Thoracic aorta (tissue), 2 donors: ENCODE data around the gene HMGCR. TPM values are rescaled to one million over a fixed set of nuclear protein-coding genes. Genes with fewer than 3 reads are reported as not detected.
"Not testable (repeated sequence)": the region's sequence is repeated elsewhere in the genome, so short reads cannot be mapped to it uniquely, and the experiment has no call there.

ENCODE experiments used
- ATAC-seq: fragments of 150-250 bp; one replicate; pipeline ENCODE4 v1.8.0; 2017; ENCODE audit warnings: low read depth; ENCODE audit not compliant: insufficient number of reproducible peaks, low FRiP score
- DNase-seq: peaks from one replicate; pipeline ENCODE4 v3.0.0-alpha.2; 2020; ENCODE audit warnings: low spot score
- H3K27ac ChIP-seq, 2 donors: fragments of 200-600 bp; sonication (generic); 1 replicate in 1 of 2; 2 replicates in 1 of 2; pipeline ENCODE4 v1.5.1; 2016; ENCODE audit warnings: mild to moderate bottlenecking in 2 of 2, moderate library complexity in 2 of 2
- H3K27me3 ChIP-seq: fragments of 200-600 bp; sonication (generic); replicated peaks from 2 replicates; pipeline ENCODE4 v1.6.0; 2016; ENCODE audit warnings: mild to moderate bottlenecking; ENCODE audit not compliant: insufficient read depth
- H3K36me3 ChIP-seq: fragments of 200-600 bp; sonication (generic); one replicate; pipeline ENCODE4 v1.5.1; 2016
- H3K4me1 ChIP-seq, 2 donors: fragments of 200-600 bp; sonication (generic); 1 replicate in 1 of 2; 2 replicates in 1 of 2; pipeline versions ENCODE4 v1.5.1 to v1.6.0; 2016; ENCODE audit warnings: low read depth in 2 of 2, mild to moderate bottlenecking in 1 of 2; ENCODE audit not compliant: control insufficient read depth in 1 of 2
- H3K4me3 ChIP-seq: fragments of 200-600 bp; sonication (generic); 2 replicates; pipeline ENCODE4 v1.5.1; 2016; ENCODE audit warnings: mild to moderate bottlenecking
- H3K9me3 ChIP-seq: fragments of 200-600 bp; sonication (generic); 2 replicates; pipeline ENCODE4 v1.5.1; 2016
- CTCF ChIP-seq: fragments of 200-600 bp; sonication (generic); IDR thresholded peaks from one replicate; pipeline ENCODE4 v1.5.1; 2019; ENCODE audit warnings: antibody characterized with exemption
- total RNA-seq, 2 donors: library from RNA; depleted of rRNA; stranded (reverse); fragments of >200 nt; gene quantifications; one replicate each; pipeline versions ENCODE4 v1.1.0 to v1.2.3, GENCODE V29; 2016

The HMGCR gene
- total RNA-seq = 10 to 100 TPM; 13.2 to 29.1 TPM

- peak within 1 kb of the TSS; percentile 93 for H3K4me3 ChIP-seq
- ATAC-seq = peak; percentile 98
- peak within 1 kb of the TSS; percentile 78 to 83 for H3K27ac ChIP-seq
- H3K9me3 ChIP-seq = no peaks in the 10 kb centered on the region
- TF ChIP-seq CTCF = no peak
- H3K27me3 ChIP-seq = no peaks in the 10 kb centered on the region
- DNase-seq = peak; percentile 95
- H3K4me1 ChIP-seq = peaks cover 5 to 10% of the 10 kb centered on the region in 2 donors
- H3K36me3 ChIP-seq = no peaks in the 10 kb centered on the region
These were observed at the start of gene HMGCR for GRCh38 chr5:75336615-75337336. HMGCR (plus strand) TSS chr5:75337220; CDS start chr5:75342606, 5,386 bp downstream.

- not testable (repeated sequence) for H3K4me3 ChIP-seq, H3K27ac ChIP-seq, H3K9me3 ChIP-seq, H3K27me3 ChIP-seq, H3K4me1 ChIP-seq, ATAC-seq, H3K36me3 ChIP-seq, DNase-seq
These were observed 45.2 kb upstream of the HMGCR start for GRCh38 chr5:75291844-75292243.

- Histone ChIP-seq H3K9me3 (no peaks in the 10 kb centered on the region), H3K4me3 (no peak overlapping the region), H3K4me1 (no peaks in the 10 kb centered on the region), H3K27ac (no peak overlapping the region), H3K36me3 (no peaks in the 10 kb centered on the region), H3K27me3 (no peaks in the 10 kb centered on the region)
- TF ChIP-seq CTCF = no peak
- ATAC-seq = no peak
- no peak for DNase-seq
These were observed 36.9 kb upstream of the HMGCR start for GRCh38 chr5:75300084-75300483.

GRCh38 chr5:75303419-75303818, 33.6 kb upstream of the HMGCR start:
- Histone ChIP-seq H3K4me3 (no peak overlapping the region), H3K36me3 (no peaks in the 10 kb centered on the region), H3K9me3 (no peaks in the 10 kb centered on the region), H3K27me3 (no peaks in the 10 kb centered on the region), H3K4me1 (no peaks in the 10 kb centered on the region), H3K27ac (no peak overlapping the region)
- no peak for TF ChIP-seq CTCF
- no peak for ATAC-seq
- DNase-seq = no peak

GRCh38 chr5:75304486-75304885, 32.5 kb upstream of the HMGCR start:
- not testable (repeated sequence) for H3K9me3 ChIP-seq, H3K27ac ChIP-seq, ATAC-seq, DNase-seq, H3K36me3 ChIP-seq, H3K4me1 ChIP-seq, H3K27me3 ChIP-seq, H3K4me3 ChIP-seq

GRCh38 chr5:75306746-75307145, 30.3 kb upstream of the HMGCR start:
- TF ChIP-seq CTCF = no peak
- no peaks in the 10 kb centered on the region for H3K36me3 ChIP-seq
- no peak overlapping the region for H3K4me3 ChIP-seq
- no peaks in the 10 kb centered on the region for H3K9me3 ChIP-seq
- no peaks in the 10 kb centered on the region for H3K27me3 ChIP-seq
- no peaks in the 10 kb centered on the region for H3K4me1 ChIP-seq
- DNase-seq (no peak), ATAC-seq (no peak)
- H3K27ac ChIP-seq = no peak overlapping the region
